Keratinocyte (primary cell): ENCODE measurements around the gene DNAAF9. TPM values are rescaled to one million over a fixed set of nuclear protein-coding genes. Genes with fewer than 3 reads are reported as not detected.

Experiments
- DNase-seq: peaks from one replicate; pipeline ENCODE4 v3.0.0-alpha.2; 2011; ENCODE audit warnings: low read depth, missing footprints, low spot score
- FAIRE-seq: peaks from 2 replicates; lab custom pipeline; 2011; peaks lifted over from hg19 to GRCh38; lab: Jason Lieb, UNC
- H2AFZ ChIP-seq: 2 replicates; pipeline ENCODE4 v1.6.0; 2012; ENCODE audit warnings: low read length, control low read depth, inconsistent platforms; ENCODE audit not compliant: control insufficient read depth
- H3K27ac ChIP-seq: 2 replicates; pipeline ENCODE4 v1.5.1; 2011; ENCODE audit warnings: low read length; ENCODE audit not compliant: control insufficient read depth, insufficient read depth
- H3K27me3 ChIP-seq: 3 replicates; pipeline ENCODE4 v1.6.0; 2011; ENCODE audit warnings: low read length; ENCODE audit not compliant: control insufficient read depth, insufficient read depth; ENCODE audit errors: extremely low read depth
- H3K36me3 ChIP-seq, 2 experiments: 2 replicates in 1 of 2; 3 replicates in 1 of 2; pipeline ENCODE4 v1.5.1; 2011; ENCODE audit warnings: low read length in 2 of 2, mild to moderate bottlenecking in 1 of 2; ENCODE audit not compliant: control insufficient read depth in 2 of 2, insufficient read depth in 2 of 2; ENCODE audit errors: extremely low read depth in 1 of 2
- H3K4me1 ChIP-seq: 3 replicates; pipeline ENCODE4 v1.5.1; 2011; ENCODE audit warnings: low read length; ENCODE audit not compliant: control insufficient read depth, insufficient read depth; ENCODE audit errors: extremely low read depth
- H3K4me2 ChIP-seq: 3 replicates; pipeline ENCODE4 v1.6.0; 2011; ENCODE audit warnings: low read depth, low read length; ENCODE audit not compliant: control insufficient read depth, insufficient read depth; ENCODE audit errors: extremely low read depth
- H3K4me3 ChIP-seq, 3 experiments: fragments of 200-600 bp in 1 of 3; sonication (generic) in 1 of 3; 2 replicates in 2 of 3; 3 replicates in 1 of 3; pipeline ENCODE4 v1.5.1; 2011 to 2016; ENCODE audit warnings: low read length in 3 of 3, mild to moderate bottlenecking in 3 of 3, control low read depth in 2 of 3, inconsistent platforms in 1 of 3, low read depth in 1 of 3, mixed read lengths in 1 of 3, mixed run types in 1 of 3, moderate library complexity in 1 of 3; ENCODE audit not compliant: control insufficient read depth in 2 of 3, insufficient read depth in 2 of 3; ENCODE audit errors: extremely low read depth in 1 of 3
- H3K79me2 ChIP-seq: 2 replicates; pipeline ENCODE4 v1.6.0; 2012; ENCODE audit warnings: low read length; ENCODE audit not compliant: control insufficient read depth, insufficient read depth
- H3K9ac ChIP-seq: 3 replicates; pipeline ENCODE4 v1.6.0; 2011; ENCODE audit warnings: low read length; ENCODE audit not compliant: control insufficient read depth, insufficient read depth; ENCODE audit errors: extremely low read depth
- H3K9me1 ChIP-seq: 3 replicates; pipeline ENCODE4 v1.6.0; 2011; ENCODE audit warnings: low read length; ENCODE audit not compliant: control insufficient read depth, insufficient read depth; ENCODE audit errors: extremely low read depth
- H3K9me3 ChIP-seq: 2 replicates; pipeline ENCODE4 v1.5.1; 2012; ENCODE audit warnings: low read depth, low read length; ENCODE audit not compliant: control insufficient read depth
- H4K20me1 ChIP-seq: 3 replicates; pipeline ENCODE4 v1.6.0; 2011; ENCODE audit warnings: low read length; ENCODE audit not compliant: control insufficient read depth, insufficient read depth; ENCODE audit errors: extremely low read depth
- EZH2 ChIP-seq: IDR thresholded peaks from one replicate; pipeline ENCODE4 v1.6.1; 2012; ENCODE audit warnings: inconsistent platforms, mild to moderate bottlenecking, low read length, moderate library complexity
- dilution Hi-C: fragments of 300-500 bp; cut with MboI; formaldehyde crosslinking; loops from one replicate; pipeline ENCODE4 v1.7.0; 2020; ENCODE audit warnings: low sequenced_read_pairs; ENCODE audit not compliant: extremely low pct_ligation_motif_present
- polyA plus RNA-seq, 5 experiments: library from polyadenylated mRNA; depleted of rRNA in 3 of 5; stranded (reverse) in 3 of 5; stranded (forward) in 1 of 5; unstranded in 1 of 5; fragments of >200 nt; gene quantifications; 1 replicate in 1 of 5; 2 replicates in 3 of 5; 3 replicates in 1 of 5; pipeline versions ENCODE4 v1.2.1 to v1.2.3, GENCODE V29; 2011 to 2012; ENCODE audit warnings: missing spikeins in 2 of 5, low read depth in 1 of 5, low replicate concordance in 1 of 5
- TF ChIP-seq, protein P1 (sequence below), 3 experiments: IDR thresholded peaks in 1 of 3; conservative IDR thresholded peaks in 1 of 3; optimal IDR thresholded peaks in 1 of 3; 2 replicates in 2 of 3; 3 replicates in 1 of 3; pipeline versions ENCODE3 to v1.5.1; 2011; ENCODE audit warnings: low read length in 3 of 3, mild to moderate bottlenecking in 3 of 3, moderate library complexity in 2 of 3, control low read depth in 1 of 3, inconsistent platforms in 1 of 3; ENCODE audit not compliant: insufficient read depth in 2 of 3; ENCODE audit errors: extremely low read depth in 1 of 3

DNAAF9 gene
- polyA plus RNA-seq, 1 donor (not counting 4 experiments of a cell fraction or from before 2014, with no cell fraction given), result 9.2 TPM

DNA sequence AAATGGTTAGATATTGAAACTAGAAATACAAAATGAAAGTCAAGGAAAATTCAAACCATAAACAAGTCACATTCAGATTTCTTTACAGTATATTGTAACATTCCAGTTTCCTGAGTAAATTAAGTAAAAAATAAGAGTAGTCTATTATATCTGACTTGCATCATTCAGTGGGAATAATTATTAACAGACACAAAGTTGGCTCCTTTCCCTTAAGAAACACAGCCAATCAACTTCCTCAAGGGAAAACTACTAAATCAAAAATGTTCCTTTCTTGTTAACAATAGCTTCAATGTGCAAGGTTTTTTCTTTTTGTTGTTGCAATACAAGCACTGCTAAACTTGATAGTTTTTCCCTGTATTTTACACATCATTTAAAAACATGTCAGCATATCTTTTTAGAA is 33.2 kb downstream of the DNAAF9 start:
- Histone ChIP-seq H3K4me2 (no peak overlapping the region), H3K4me3 (no peak overlapping the region), H3K27ac (no peak overlapping the region), H4K20me1 (no peaks in the 10 kb centered on the region), H3K9ac (no peak overlapping the region), H3K4me1 (no peaks in the 10 kb centered on the region), H3K36me3 (peaks cover 20% of the 10 kb centered on the region in 2 experiments), H2AFZ (no peak overlapping the region), H3K9me3 (no peaks in the 10 kb centered on the region), H3K27me3 (no peaks in the 10 kb centered on the region), H3K79me2 (peaks cover 6% of the 10 kb centered on the region), H3K9me1 (no peaks in the 10 kb centered on the region)
- FAIRE-seq, result no peak
- DNase-seq, result no peak
- no peak for TF ChIP-seq EZH2
- TF ChIP-seq, protein P1, sequence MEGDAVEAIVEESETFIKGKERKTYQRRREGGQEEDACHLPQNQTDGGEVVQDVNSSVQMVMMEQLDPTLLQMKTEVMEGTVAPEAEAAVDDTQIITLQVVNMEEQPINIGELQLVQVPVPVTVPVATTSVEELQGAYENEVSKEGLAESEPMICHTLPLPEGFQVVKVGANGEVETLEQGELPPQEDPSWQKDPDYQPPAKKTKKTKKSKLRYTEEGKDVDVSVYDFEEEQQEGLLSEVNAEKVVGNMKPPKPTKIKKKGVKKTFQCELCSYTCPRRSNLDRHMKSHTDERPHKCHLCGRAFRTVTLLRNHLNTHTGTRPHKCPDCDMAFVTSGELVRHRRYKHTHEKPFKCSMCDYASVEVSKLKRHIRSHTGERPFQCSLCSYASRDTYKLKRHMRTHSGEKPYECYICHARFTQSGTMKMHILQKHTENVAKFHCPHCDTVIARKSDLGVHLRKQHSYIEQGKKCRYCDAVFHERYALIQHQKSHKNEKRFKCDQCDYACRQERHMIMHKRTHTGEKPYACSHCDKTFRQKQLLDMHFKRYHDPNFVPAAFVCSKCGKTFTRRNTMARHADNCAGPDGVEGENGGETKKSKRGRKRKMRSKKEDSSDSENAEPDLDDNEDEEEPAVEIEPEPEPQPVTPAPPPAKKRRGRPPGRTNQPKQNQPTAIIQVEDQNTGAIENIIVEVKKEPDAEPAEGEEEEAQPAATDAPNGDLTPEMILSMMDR (optimal IDR thresholded peaks at IDR 0.05 in 1 of 3, IDR thresholded peaks at IDR 0.05 in 1 of 3, conservative IDR thresholded peaks at IDR 0.05 in 1 of 3; ENCODE audit: extremely low read depth in 1 of 3, insufficient read depth in 2 of 3, low read length in 3 of 3), result no peak
- dilution Hi-C loops, result no loop called here

DNA sequence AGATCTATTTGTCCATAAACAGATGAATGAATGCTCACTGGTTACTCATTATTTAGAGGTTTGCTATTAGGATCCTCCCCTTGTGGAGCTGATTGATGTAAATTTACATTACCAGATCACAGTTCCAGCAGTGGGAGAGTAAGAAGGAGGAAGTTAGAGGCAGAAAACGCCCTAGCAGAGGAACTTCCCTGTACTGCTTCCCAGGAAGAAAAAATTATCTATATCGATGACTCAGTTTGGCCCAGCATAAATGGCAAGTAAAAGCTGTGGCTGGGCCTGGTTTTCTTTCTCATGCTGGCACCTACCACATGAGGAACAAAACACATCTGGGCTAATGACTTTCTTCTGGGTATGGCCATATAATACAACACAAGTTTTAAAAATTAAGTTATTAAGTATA is 35.7 kb downstream of the DNAAF9 start:
- Histone ChIP-seq H3K9me1 (no peaks in the 10 kb centered on the region), H3K79me2 (no peaks in the 10 kb centered on the region), H3K4me1 (no peaks in the 10 kb centered on the region), H4K20me1 (no peaks in the 10 kb centered on the region), H3K36me3 (peaks cover 11 to 20% of the 10 kb centered on the region in 2 experiments), H2AFZ (no peak overlapping the region), H3K9ac (no peak overlapping the region), H3K4me2 (no peak overlapping the region), H3K27ac (no peak overlapping the region), H3K9me3 (no peaks in the 10 kb centered on the region), H3K27me3 (no peaks in the 10 kb centered on the region), H3K4me3 (no peak overlapping the region)
- TF ChIP-seq, protein P1 (optimal IDR thresholded peaks at IDR 0.05 in 1 of 3, IDR thresholded peaks at IDR 0.05 in 1 of 3, conservative IDR thresholded peaks at IDR 0.05 in 1 of 3; ENCODE audit: extremely low read depth in 1 of 3, insufficient read depth in 2 of 3, low read length in 3 of 3), result no peak
- TF ChIP-seq EZH2, result no peak
- DNase-seq, result no peak
- dilution Hi-C loops, result no loop called here
- FAIRE-seq, result no peak
